ENCODE results near the gene DPEP1. TPM values are rescaled to one million over a fixed set of nuclear protein-coding genes. Genes with fewer than 3 reads are reported as not detected.

Gene DPEP1
- total RNA-seq, 1 experiment from 2014 or later: 1.1 TPM

DNA sequence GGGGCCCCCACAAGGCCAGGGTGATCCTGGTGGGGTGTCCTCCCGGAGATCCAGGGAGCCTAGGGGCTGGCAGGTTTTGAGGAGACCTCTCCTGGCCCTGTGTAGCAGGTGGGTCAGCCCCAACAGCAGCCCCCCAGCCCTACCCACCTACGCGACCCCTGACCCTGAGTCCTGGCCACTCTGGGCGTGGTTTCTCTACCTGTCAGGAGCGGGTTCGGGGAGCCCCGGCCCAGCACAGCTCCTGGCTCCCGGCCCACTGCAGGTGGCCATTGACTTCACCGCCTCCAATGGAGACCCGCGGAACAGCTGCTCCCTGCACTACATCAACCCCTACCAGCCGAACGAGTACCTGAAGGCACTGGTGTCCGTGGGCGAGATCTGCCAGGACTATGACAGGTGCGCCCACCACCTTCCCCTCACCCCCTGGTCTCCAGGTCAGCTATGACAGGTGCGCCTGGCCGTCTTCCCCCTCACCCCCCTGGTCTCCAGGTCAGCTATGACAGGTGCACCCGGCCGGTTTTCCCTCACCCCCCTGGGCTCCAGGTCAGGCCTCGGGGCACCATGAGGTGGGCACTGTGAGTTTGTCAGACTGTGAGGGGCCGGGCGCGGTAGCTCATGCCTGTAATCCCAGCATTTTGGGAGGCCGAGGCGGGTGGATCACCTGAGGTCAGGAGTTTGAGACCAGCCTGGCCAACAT is 24.9 kb upstream of the DPEP1 start:
- Histone ChIP-seq H4K8ac (replicated peaks; ENCODE audit: insufficient read length, low read depth, low read length) (no peak overlapping the region), H2BK120ac (ENCODE audit: low read depth, low read length, poor library complexity, severe bottlenecking) (no peak overlapping the region), H2AK5ac (ENCODE audit: insufficient read length, low read length) (no peak overlapping the region), H3K9me3 (ENCODE audit: control insufficient read depth, low read depth, low read length) (no peaks in the 10 kb centered on the region), H3K27ac (ENCODE audit: insufficient read length, low read depth, low read length) (no peak overlapping the region), H3T11ph (ENCODE audit: low read length) (no peak overlapping the region), H3K18ac (ENCODE audit: insufficient read length, low read depth, low read length) (no peak overlapping the region), H3K23me2 (ENCODE audit: insufficient read length, low read depth, low read length, poor library complexity, severe bottlenecking) (no peaks in the 10 kb centered on the region), H3K9ac (ENCODE audit: extremely low read depth, insufficient read length, low read length) (no peak overlapping the region), H3K4me2 (ENCODE audit: insufficient read depth, insufficient read length, low read length) (no peak overlapping the region), H4K20me1 (ENCODE audit: control insufficient read depth, insufficient read depth, insufficient read length) (no peaks in the 10 kb centered on the region), H3K4ac (ENCODE audit: low read depth, low read length) (no peak overlapping the region), H3K56ac (ENCODE audit: insufficient read length, low read depth, low read length) (no peak overlapping the region), H2BK12ac (ENCODE audit: insufficient read length, low read depth, low read length) (no peak overlapping the region), H4K91ac (ENCODE audit: insufficient read length, low read depth, low read length) (no peak overlapping the region), H2AFZ (ENCODE audit: low read length) (no peak overlapping the region), H3K79me2 (ENCODE audit: insufficient read depth, low read length) (no peaks in the 10 kb centered on the region), H3K79me1 (ENCODE audit: insufficient read depth, low read depth, low read length, poor library complexity, severe bottlenecking) (no peaks in the 10 kb centered on the region), H3K14ac (ENCODE audit: insufficient read depth, low read length) (no peak overlapping the region), H2BK5ac (ENCODE audit: insufficient read length, low read length) (no peak overlapping the region), H2BK20ac (ENCODE audit: low read depth, low read length, poor library complexity, severe bottlenecking) (no peak overlapping the region), H3K4me1 (ENCODE audit: insufficient read depth, low read length) (no peaks in the 10 kb centered on the region), H4K5ac (ENCODE audit: insufficient read length, low read depth, low read length) (no peak overlapping the region), H3K27me3 (ENCODE audit: insufficient read depth, low read length) (no peaks in the 10 kb centered on the region), H2BK15ac (ENCODE audit: low read depth, low read length) (no peak overlapping the region), H3K23ac (ENCODE audit: insufficient read length, low read depth, low read length) (no peak overlapping the region)
- no CpG with 5 or more reads among the region's 26 CpGs for WGBS (ENCODE audit: extremely low coverage, insufficient read length, low lambda C conversion rate)
- TF ChIP-seq, protein P1, sequence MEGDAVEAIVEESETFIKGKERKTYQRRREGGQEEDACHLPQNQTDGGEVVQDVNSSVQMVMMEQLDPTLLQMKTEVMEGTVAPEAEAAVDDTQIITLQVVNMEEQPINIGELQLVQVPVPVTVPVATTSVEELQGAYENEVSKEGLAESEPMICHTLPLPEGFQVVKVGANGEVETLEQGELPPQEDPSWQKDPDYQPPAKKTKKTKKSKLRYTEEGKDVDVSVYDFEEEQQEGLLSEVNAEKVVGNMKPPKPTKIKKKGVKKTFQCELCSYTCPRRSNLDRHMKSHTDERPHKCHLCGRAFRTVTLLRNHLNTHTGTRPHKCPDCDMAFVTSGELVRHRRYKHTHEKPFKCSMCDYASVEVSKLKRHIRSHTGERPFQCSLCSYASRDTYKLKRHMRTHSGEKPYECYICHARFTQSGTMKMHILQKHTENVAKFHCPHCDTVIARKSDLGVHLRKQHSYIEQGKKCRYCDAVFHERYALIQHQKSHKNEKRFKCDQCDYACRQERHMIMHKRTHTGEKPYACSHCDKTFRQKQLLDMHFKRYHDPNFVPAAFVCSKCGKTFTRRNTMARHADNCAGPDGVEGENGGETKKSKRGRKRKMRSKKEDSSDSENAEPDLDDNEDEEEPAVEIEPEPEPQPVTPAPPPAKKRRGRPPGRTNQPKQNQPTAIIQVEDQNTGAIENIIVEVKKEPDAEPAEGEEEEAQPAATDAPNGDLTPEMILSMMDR (conservative IDR thresholded peaks at IDR 0.05): no peak
- Mint-ChIP-seq H3K36me3 (ENCODE audit: insufficient read depth in 1 of 3, low read depth in 3 of 3) (peaks cover 0 to 12% (median 6%) of the 10 kb centered on the region in 3 experiments; a peak in 5 of 7 replicates), H3K27ac (no peak overlapping the region), H3K4me1 (no peaks in the 10 kb centered on the region), H3K9me3 (peaks cover 3 to 5% of the 10 kb centered on the region in 2 experiments; a peak in 4 of 5 replicates), H3K27me3 (ENCODE audit: low read depth) (no peaks in the 10 kb centered on the region; the same call in 1 of the 2 replicates), H3K4me3 (no peak overlapping the region)
- no peak for DNase-seq

All from H9 (cell line).